DOHH2 (cell line): Measurements from ENCODE around the gene LRRC70.

Experiments used
- CTCF ChIP-seq: fragments of 200-600 bp; sonication (generic); IDR thresholded peaks from one replicate; pipeline ENCODE4 v1.5.1; 2014; ENCODE audit warnings: antibody characterized with exemption, mild to moderate bottlenecking, low read depth, low read length; ENCODE audit not compliant: poor library complexity, severe bottlenecking
- EZH2phosphoT487 ChIP-seq: fragments of 200-600 bp; sonication (generic); IDR thresholded peaks from 2 replicates; pipeline ENCODE4 v1.6.1; 2017; ENCODE audit warnings: borderline replicate concordance, mild to moderate bottlenecking, antibody characterized with exemption, low read length, moderate library complexity, mixed read lengths

DNA sequence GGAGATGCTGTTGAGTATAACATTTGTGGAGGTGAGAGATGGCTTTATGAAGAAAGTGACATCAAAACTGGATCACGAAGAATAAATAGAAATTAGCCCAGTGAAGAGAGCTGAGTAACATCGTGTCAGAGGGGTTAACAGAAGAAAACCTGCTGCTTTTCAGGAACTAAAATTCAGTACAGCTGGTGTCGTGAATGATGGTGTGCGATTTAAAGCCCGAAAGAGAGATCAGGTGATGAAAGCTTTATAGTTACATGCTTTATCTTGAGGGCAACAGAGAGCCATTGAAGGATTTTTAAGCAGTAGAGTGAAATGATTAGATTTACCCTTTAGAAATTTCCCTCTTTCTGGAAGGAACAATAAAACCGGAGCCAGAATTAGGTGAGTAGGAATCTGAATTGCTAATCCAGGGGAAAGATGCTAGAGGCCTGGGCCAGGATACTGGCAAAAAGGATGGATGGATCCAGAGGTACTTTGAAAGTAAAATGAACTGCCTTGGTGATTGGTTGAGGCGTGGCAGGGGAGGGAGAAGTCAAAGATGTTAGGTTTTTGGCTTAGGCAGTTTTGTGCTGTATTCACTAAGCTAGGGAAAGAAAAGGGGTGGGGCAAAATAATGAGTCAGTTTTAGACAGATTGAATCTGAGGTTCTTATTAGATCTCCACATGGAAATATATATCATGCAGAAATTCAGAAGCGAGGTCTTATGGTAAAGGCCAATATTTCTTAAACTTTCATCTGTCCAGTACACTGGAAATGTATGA lies 3.4 kb downstream of the LRRC70 start:
- TF ChIP-seq CTCF = no peak
- no peak for TF ChIP-seq EZH2phosphoT487
